Panc1 (cell line): Measurements from ENCODE around the gene GPC3.

Source experiments
- POLR2AphosphoS5 ChIP-seq: IDR thresholded peaks from 2 replicates; pipeline ENCODE4 v1.6.1; 2012; ENCODE audit warnings: mild to moderate bottlenecking, low read depth, low read length, moderate library complexity
- TF ChIP-seq, protein P1 (sequence below): fragments of 450-650 bp; IDR thresholded peaks from 2 replicates; pipeline ENCODE4 v1.5.1; 2017; ENCODE audit warnings: mild to moderate bottlenecking
- TF ChIP-seq, protein P2 (sequence below), 2 experiments: IDR thresholded peaks; 2 replicates each; pipeline ENCODE4 v1.6.1; 2011 to 2012; ENCODE audit warnings: low read depth in 2 of 2, control low read depth in 1 of 2, low read length in 1 of 2, mild to moderate bottlenecking in 1 of 2, moderate library complexity in 1 of 2; ENCODE audit not compliant: insufficient read depth in 1 of 2

- TF ChIP-seq POLR2AphosphoS5: no peak
- TF ChIP-seq, protein P1, sequence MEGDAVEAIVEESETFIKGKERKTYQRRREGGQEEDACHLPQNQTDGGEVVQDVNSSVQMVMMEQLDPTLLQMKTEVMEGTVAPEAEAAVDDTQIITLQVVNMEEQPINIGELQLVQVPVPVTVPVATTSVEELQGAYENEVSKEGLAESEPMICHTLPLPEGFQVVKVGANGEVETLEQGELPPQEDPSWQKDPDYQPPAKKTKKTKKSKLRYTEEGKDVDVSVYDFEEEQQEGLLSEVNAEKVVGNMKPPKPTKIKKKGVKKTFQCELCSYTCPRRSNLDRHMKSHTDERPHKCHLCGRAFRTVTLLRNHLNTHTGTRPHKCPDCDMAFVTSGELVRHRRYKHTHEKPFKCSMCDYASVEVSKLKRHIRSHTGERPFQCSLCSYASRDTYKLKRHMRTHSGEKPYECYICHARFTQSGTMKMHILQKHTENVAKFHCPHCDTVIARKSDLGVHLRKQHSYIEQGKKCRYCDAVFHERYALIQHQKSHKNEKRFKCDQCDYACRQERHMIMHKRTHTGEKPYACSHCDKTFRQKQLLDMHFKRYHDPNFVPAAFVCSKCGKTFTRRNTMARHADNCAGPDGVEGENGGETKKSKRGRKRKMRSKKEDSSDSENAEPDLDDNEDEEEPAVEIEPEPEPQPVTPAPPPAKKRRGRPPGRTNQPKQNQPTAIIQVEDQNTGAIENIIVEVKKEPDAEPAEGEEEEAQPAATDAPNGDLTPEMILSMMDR: no peak
- TF ChIP-seq, protein P2, sequence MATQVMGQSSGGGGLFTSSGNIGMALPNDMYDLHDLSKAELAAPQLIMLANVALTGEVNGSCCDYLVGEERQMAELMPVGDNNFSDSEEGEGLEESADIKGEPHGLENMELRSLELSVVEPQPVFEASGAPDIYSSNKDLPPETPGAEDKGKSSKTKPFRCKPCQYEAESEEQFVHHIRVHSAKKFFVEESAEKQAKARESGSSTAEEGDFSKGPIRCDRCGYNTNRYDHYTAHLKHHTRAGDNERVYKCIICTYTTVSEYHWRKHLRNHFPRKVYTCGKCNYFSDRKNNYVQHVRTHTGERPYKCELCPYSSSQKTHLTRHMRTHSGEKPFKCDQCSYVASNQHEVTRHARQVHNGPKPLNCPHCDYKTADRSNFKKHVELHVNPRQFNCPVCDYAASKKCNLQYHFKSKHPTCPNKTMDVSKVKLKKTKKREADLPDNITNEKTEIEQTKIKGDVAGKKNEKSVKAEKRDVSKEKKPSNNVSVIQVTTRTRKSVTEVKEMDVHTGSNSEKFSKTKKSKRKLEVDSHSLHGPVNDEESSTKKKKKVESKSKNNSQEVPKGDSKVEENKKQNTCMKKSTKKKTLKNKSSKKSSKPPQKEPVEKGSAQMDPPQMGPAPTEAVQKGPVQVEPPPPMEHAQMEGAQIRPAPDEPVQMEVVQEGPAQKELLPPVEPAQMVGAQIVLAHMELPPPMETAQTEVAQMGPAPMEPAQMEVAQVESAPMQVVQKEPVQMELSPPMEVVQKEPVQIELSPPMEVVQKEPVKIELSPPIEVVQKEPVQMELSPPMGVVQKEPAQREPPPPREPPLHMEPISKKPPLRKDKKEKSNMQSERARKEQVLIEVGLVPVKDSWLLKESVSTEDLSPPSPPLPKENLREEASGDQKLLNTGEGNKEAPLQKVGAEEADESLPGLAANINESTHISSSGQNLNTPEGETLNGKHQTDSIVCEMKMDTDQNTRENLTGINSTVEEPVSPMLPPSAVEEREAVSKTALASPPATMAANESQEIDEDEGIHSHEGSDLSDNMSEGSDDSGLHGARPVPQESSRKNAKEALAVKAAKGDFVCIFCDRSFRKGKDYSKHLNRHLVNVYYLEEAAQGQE (IDR thresholded peaks at IDR 0.05; ENCODE audit: insufficient read depth in 1 of 2, low read depth in 2 of 2, low read length in 1 of 2): no peak
Measured at GRCh38 chrX:133634416-133634815, 351.0 kb downstream of the GPC3 start.
